Stimulated activated CD4-positive, alpha-beta T cell treated with anti-CD3 and anti-CD28 coated beads, Interleukin-15, amount 100 ng/mL, for 48 hours (primary cell): ENCODE results near the gene UBAC2.
"Not testable (repeated sequence)": the region's sequence is repeated elsewhere in the genome, so short reads cannot be mapped to it uniquely, and the experiment has no call there.

Experiments
- DNase-seq, 2 donors: peaks; one replicate each; pipeline ENCODE4 v3.0.0-alpha.2; 2020; ENCODE audit warnings: low read depth in 2 of 2

The UBAC2 gene

GRCh38 chr13:99376924-99377323 lies 176.3 kb downstream of the UBAC2 start:
- DNase-seq: no peak

DNA sequence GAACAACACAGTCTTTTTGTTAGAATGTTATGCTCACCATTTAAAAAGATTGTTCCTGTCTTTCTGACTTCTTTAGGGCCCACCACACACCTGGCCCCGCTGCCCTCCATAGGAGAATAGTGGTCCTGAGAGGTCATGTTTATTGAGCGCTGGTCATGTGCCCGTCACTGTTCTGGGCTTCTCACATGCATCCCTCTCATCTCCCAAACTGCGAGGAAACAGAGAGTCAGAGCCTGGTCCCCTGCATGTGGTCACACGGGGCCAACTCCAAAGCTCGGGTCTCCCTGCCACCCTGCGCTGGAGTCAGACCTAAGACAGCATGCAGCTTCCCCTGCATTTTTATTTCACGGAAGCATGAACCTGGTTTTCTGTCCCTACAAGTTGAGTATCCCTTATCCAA lies 177.0 kb downstream of the UBAC2 start:
- no peak for DNase-seq

DNA sequence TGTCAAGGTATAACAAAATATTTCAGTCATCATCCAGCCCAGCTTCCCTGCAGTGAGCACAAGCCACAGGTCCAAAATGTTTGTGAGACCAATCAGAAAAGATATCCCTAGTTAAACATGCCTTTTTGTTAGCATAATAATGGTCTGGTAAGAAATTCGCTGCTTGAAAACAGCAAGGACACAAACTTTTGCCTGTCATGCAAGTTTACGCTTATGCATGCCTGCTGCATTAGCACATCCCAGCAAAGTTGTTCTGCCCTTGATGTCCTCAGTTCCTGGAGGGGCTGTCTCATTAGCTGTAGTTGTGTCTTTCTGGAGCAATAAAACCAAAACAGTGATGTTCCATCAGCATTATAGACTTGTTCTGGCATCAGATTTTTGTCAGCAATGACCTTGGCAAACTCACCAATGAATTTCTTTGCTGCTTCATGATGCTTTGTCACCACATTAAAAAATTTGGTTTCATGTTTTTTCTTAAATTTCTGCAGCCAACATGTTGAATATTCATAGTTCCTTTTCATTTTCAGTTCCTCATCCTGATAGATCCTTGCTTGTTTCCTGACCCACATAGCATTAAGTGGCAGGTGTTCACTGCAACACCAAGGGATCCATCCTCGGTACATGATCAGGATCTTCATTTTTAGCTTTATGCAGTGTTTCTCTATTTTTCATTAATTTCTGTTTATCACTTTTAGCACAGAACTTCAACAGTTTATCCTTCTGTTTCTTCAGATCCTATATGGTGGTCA lies 178.5 kb downstream of the UBAC2 start:
- no peak for DNase-seq

DNA sequence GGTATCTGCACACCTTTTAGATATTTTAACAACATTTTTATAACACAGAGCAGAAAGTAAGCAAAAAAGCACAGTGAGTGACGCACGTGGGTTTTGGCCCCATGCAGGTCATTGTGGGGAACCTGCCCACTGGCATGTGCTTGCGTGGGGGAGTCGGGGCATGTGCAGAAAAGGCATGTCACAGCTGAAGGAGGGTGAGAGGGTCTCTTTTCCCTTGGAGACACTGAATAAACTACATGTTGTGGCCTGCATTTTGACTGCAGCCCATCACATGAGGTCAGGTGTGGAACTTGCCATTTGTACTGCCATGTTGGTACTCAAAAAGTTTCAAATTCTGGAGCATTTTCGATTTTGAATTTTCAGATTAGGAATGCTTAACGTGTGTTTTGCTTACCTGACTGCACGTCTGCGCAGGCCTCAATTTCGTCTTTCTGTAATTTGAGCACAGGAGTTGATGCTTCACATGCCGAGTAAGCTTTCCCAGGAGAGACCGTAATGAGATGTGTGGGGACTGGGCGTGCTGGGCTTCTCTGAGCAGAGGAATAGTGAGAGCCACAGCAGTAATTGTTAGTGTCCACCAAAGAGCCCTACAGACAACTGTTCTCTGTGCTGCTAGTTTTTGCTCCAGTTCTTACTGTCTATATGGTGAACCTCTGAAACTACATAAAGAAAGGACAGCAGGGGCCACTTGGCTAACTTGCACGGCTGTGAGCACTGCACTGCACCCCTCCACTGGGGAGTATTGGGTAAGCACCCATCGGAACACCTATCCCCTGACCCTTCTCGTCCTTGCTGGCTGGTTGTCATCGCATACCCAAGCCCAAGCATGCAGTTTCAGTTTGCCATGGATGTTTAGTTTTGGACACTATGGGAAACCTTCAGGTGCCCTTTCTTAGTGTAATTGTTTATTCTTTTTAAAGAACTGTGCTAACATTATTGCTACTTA lies 179.5 kb downstream of the UBAC2 start:
- DNase-seq: no peak

DNA sequence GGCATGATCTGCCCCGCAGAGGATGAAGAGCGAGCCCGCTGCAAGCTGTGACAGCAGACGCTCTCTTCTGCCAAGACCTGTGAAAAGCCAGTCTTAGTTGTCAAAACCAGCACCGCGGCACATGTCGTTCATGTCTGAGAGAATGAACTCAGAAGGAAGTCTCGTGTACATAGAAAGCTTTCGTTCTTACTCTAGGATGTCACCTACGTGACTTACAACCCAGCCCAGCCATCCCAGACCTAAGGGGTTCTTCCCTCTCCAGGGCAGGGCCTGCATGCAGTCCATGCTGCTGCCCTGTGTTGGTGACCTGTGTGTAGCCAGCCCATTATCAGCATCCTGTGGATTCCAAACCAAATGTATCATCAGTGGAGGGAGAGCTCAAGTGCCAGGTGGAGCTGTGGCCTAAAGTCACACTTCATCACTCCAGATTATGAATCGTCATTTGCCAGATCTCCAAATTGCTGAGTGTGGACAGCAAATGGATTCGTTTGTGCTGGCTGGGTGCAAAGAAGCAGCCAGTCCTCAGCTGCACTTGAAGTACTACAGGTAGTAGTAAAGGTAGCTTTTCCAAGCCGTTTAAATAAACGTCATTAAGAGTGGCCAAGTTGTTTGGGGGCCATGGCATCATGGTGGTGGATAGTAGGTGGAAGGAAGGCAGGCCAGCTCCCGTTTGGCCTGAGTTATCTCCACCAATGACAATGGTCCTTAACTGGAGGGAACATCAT lies 180.4 kb downstream of the UBAC2 start:
- peak; percentile 57 to 60 for DNase-seq

- DNase-seq: no peak
These were observed 181.1 kb downstream of the UBAC2 start for GRCh38 chr13:99381766-99382165.

DNA sequence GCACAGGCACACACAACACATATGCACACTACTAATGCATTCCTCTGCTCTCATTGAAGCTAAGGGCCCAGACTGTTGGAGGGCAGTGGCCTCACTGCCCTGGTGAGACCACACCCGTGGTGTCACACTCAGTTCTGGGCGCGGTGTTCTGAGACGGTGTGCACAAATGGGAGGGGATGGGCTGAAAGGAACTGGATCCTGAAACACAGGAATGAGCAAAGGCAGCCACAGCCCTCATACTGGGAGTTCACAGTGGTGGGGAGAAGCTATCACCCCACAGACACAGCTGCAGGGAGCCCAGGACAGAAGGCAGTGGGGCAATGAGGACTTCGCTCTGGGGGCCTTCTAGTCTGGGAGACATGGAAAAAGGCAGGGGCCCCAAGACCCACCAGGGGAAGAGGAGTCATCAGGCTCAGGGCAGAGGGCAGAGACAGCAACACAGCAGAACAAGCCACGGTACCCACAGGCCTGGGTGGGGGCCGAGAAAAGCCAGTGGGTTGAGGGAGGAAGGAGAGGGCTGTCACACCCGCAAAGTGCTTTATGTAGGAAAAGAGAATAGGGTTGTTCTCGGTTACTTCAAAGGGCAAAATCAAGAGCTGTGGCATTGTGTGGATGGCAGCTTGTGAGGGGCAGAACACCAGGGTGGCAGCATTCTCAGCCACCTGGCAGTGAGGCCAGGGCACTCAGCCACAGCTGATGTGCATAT lies 181.9 kb downstream of the UBAC2 start:
- DNase-seq: no peak

GRCh38 chr13:99383511-99383921 lies 182.9 kb downstream of the UBAC2 start:
- DNase-seq: no peak

DNA sequence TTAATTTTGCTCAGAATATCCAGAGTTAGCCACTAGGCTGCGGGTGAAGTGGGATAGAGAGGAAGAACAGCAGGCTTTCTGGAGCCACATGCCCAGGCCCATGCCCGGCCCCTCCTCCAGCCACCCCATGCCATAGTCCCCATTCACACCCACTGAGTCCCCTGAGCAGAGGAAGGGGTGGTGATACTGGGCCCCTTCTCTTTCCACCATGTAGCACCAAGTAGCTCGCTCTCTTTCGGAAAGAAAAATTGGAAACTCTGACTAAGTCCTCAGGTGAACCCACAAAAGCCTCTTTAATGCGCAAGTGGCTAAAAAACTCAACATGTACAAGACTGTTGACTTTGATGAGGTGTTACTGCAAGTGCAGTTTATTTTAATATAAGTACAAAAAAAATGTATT lies 183.3 kb downstream of the UBAC2 start:
- DNase-seq: no peak

DNA sequence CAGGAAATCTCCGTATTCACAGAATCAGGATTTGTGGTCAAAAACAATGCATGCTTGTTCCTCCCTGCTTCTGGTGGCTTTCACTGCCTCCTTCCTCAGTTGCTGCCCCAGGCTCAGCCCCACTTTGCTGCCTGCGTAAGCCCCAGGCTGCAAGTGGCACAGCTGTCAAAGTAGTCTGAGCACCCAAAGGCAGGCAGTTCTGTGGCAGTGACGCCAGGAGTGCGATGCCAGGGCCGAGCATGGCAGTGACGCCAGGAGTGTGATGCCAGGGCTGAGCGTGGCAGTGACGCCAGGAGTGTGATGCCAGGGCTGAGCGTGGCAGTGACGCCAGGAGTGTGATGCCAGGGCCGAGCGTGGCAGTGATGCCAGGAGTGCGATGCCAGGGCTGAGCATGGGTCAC lies 183.8 kb downstream of the UBAC2 start:
- no peak for DNase-seq

- DNase-seq: no peak
These were observed 184.5 kb downstream of the UBAC2 start for GRCh38 chr13:99385161-99385560.

DNA sequence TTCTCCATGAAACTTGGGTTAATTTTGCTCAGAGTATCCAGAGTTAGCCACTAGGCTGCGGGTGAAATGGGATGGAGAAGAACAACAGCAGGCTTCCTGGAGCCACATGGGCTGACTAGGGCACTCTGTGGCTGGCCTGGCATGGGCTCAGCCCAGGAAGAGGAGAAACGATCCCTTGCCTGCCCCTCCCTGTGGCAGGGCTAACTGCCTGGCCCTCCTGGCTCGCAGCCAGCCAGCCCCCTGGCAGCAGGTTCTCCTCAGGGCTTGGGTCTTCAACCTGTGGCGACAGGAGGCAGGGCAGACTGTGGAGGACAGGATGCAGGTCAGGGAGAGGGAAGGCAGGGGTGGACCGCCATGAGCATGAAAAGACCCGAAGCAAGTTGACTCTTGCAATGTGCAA lies 185.3 kb downstream of the UBAC2 start:
- DNase-seq: no peak

DNA sequence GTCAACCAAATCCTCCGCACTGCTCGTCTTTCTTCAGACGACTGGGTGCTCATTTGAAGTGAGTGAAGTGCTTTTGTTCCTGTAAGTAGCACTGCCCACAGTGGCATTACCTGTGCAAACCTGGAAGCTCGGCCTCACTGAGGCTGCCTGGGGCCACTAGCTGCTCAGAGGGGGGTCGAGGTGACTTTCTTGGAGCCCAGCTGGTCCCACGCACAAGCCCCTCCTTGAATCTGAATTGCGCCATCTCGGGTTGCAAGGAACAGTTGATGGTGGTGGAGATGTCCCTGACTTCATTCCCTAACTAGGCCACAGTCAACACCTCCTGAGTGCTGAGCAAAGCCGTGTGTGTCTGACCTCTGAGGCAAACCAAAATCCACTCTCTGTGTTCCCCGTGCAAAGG lies 185.8 kb downstream of the UBAC2 start:
- DNase-seq: no peak

GRCh38 chr13:99386911-99387788 lies 186.5 kb downstream of the UBAC2 start:
- peak; percentile 78 to 88 for DNase-seq

DNA sequence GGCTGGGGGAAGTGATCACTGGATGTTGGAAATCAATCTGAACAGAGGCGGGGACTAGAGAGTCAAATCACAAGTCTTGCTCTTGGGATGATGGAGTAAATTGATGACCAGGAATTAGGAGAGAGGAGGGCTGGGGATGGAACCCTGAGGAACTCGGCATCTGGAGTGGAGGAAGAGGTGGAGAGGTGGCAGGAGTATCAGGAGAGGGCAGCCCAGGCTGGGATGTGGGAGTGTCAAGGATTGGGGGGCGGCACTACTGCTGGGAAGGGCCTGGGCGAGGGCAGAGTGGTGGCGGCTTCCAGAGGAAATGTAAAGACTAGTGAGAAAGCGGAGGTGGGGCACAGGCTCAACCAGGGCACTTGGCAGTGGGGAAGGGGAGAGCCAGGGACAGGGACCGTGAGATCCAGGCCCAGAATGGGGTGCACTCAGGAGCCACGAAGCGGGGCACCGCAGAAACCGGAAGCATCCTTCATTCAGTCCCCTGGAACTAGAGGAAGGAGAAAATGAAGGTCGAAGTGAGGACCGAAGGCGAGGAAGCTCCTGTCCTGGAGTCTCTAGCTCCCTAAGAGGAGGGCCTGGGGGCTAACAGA lies 187.8 kb downstream of the UBAC2 start:
- DNase-seq: no peak

- not testable (repeated sequence) for DNase-seq
These were observed 188.4 kb downstream of the UBAC2 start for GRCh38 chr13:99389094-99389493.

DNA sequence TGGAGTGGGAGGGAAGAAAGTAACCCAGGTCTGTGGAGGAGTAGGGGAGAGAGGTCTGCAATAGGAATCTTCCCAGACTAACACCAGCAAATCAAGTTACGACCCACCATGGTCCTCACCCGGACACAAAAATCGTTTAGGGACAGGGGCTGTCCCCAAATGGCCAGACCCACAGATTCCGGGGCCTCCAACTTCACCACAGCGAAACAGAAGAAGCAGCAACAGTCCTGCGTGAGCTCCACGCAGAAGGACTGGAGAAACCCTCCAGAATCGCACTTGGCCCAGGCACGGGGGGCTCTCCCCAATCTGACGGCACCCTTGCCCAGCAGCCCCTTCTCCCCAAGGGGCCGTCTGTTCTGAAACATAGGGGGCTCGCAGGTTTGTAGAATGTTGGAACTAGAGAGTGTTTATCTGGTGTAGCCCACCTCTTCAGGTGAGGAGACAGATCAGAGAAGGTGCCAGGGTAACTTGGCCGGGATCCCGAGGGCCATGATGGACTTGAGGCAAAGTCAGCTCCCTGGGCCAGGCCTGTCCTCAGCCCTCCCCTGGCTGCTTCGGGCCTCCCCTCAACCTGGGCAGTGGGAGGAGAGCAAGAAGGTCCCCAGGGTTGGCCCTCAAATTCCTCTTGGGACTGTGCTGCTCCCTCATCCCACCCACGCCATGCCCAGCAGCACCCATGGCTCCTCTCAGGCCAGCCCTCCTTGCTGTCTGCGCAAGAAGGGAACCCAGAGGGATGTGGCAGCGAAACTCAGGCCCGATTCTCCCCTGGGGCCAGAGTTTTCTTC lies 189.1 kb downstream of the UBAC2 start:
- no peak for DNase-seq

GRCh38 chr13:99390601-99391000 lies 189.9 kb downstream of the UBAC2 start:
- no peak for DNase-seq

DNA sequence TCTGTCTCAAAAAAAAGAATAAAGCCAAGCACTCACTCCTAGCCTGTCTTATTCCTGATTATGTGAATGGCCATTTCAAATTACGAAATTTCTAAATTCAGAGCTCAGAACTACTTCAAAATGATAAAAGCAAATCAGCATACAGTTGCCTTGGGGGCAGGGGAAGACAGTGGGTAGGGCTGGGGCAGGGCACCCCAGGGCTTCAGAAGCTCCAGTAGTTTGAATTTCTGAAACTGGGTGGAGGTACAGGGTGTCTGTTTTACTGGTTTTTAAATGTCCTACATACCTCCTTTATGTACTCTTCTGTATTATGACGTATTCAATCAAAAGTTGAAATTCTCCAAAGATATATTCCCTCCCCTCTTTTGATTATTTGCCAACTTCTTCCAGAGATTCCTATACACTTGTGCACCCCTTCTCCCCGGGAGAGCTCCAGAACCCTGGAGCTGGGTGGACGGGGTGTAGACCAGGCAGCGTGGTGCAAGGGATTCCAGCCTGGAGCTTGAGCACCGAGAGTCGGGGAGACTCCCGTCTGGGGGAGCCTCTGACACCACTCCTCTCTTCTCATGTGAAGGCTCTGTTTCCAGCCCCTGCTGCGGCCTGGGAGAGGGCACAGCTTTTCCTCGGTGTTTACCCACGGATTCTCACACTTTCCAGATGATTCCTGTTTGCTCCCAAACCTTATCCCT lies 191.3 kb downstream of the UBAC2 start:
- DNase-seq: no peak
